ENCODE results near the gene TMEM120A.

The TMEM120A gene

DNA sequence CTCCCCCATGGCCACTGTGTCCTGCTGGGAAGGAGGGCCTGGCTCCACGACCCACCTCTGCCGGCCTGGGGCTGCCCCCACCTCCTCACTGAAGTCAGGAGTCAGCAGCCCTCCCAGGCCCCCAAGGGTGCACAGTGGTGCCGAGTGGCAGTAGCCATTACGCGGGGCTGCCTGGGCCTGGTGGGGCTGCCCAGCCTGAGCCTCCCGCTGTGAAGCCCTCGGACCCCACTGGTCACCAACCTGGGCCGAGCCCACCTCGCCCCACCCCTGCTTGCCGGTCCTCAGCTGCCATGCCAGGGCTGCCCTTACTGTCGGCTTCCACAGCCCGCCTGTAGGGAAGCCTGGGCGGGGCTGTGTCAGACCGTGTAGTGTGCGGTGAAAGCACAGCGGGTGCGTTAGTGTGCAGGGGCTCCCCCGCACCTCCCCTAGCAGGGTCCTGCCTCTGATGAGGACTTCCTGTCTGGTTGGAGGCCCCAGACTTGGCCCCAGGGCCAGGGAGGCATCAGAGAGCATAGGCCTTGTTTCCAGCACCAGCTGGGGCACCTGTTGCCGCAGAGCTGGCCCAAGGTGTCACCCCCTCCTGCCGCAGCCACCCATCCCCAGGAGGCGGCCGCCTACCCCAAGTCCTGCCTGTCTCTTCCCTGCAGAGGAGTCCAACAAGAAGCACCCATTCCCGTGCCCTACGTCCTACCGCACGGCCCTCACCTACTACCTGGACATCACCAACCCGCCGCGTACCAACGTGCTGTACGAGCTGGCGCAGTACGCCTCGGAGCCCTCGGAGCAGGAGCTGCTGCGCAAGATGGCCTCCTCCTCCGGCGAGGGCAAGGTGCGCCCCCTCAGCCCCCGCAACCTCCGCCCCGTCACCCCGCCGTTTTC lies 10.0 kb downstream of the TMEM120A start:
- Histone ChIP-seq H3K9me3 (ENCODE audit: low read length) (no peaks in the 10 kb centered on the region), H3K4me3 (ENCODE audit: low read depth, low read length, poor library complexity, severe bottlenecking) (no peak overlapping the region), H3K9me2 (ENCODE audit: low read depth, low read length) (no peaks in the 10 kb centered on the region), H3K27ac (ENCODE audit: low read depth, low read length, poor library complexity, severe bottlenecking) (no peak overlapping the region), H3K4me1 (ENCODE audit: insufficient read depth, low read length, severe bottlenecking) (peaks cover 3% of the 10 kb centered on the region), H3K79me2 (ENCODE audit: insufficient read depth, low read length) (no peaks in the 10 kb centered on the region), H3K36me3 (ENCODE audit: insufficient read depth, low read length) (peaks cover 51% of the 10 kb centered on the region), H3F3A (ENCODE audit: insufficient read depth, low read length) (no peaks in the 10 kb centered on the region), H3K4me2 (ENCODE audit: low read length) (no peak overlapping the region), H2AFZ (ENCODE audit: low read length) (no peak overlapping the region), H4K20me1 (ENCODE audit: insufficient read depth, low read length) (no peaks in the 10 kb centered on the region), H3K27me3 (ENCODE audit: insufficient read depth, low read length) (no peaks in the 10 kb centered on the region), H3K9ac (ENCODE audit: low read length) (no peak overlapping the region)
- TF ChIP-seq EZH2 (IDR thresholded peaks at IDR 0.05; ENCODE audit: borderline replicate concordance, low read length) = no peak
- TF ChIP-seq, protein P1, sequence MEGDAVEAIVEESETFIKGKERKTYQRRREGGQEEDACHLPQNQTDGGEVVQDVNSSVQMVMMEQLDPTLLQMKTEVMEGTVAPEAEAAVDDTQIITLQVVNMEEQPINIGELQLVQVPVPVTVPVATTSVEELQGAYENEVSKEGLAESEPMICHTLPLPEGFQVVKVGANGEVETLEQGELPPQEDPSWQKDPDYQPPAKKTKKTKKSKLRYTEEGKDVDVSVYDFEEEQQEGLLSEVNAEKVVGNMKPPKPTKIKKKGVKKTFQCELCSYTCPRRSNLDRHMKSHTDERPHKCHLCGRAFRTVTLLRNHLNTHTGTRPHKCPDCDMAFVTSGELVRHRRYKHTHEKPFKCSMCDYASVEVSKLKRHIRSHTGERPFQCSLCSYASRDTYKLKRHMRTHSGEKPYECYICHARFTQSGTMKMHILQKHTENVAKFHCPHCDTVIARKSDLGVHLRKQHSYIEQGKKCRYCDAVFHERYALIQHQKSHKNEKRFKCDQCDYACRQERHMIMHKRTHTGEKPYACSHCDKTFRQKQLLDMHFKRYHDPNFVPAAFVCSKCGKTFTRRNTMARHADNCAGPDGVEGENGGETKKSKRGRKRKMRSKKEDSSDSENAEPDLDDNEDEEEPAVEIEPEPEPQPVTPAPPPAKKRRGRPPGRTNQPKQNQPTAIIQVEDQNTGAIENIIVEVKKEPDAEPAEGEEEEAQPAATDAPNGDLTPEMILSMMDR (IDR thresholded peaks at IDR 0.05; ENCODE audit: low read length) = no peak

DNA sequence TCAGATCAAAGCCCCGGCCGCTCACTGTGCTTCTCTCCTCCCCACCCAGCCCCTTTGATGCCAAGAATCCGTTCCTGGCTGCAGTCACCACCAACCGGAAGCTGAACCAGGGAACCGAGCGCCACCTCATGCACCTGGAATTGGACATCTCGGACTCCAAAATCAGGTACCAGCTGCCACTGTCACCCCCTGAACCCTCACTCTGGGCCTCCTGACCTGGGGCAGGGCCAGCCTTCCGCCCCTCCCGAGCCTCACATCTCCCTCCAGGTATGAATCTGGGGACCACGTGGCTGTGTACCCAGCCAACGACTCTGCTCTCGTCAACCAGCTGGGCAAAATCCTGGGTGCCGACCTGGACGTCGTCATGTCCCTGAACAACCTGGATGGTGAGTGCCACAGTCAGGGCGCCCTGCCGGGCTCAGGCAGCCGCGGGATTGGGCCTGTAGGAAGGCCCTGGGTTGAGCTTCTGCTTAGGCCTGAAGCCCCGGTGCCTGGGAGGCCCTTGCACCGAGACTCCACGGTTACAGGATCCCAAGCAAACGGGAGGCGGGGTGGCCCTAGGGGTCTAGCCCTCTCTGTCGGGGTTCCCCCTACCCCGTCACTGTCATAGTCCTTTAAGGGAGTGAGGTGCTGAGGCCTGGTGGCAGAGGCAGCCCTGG lies 10.8 kb downstream of the TMEM120A start:
- Histone ChIP-seq H3K4me3 (ENCODE audit: low read depth, low read length, poor library complexity, severe bottlenecking) (no peak overlapping the region), H2AFZ (ENCODE audit: low read length) (no peak overlapping the region), H3K36me3 (ENCODE audit: insufficient read depth, low read length) (peaks cover 51% of the 10 kb centered on the region), H3K27me3 (ENCODE audit: insufficient read depth, low read length) (no peaks in the 10 kb centered on the region), H3K9me2 (ENCODE audit: low read depth, low read length) (no peaks in the 10 kb centered on the region), H3K9ac (ENCODE audit: low read length) (no peak overlapping the region), H3F3A (ENCODE audit: insufficient read depth, low read length) (no peaks in the 10 kb centered on the region), H4K20me1 (ENCODE audit: insufficient read depth, low read length) (no peaks in the 10 kb centered on the region), H3K4me1 (ENCODE audit: insufficient read depth, low read length, severe bottlenecking) (no peaks in the 10 kb centered on the region), H3K27ac (ENCODE audit: low read depth, low read length, poor library complexity, severe bottlenecking) (no peak overlapping the region), H3K4me2 (ENCODE audit: low read length) (no peak overlapping the region), H3K79me2 (ENCODE audit: insufficient read depth, low read length) (no peaks in the 10 kb centered on the region), H3K9me3 (ENCODE audit: low read length) (no peaks in the 10 kb centered on the region)
- TF ChIP-seq EZH2 (IDR thresholded peaks at IDR 0.05; ENCODE audit: borderline replicate concordance, low read length) = no peak
- TF ChIP-seq, protein P1 (IDR thresholded peaks at IDR 0.05; ENCODE audit: low read length) = no peak

DNA sequence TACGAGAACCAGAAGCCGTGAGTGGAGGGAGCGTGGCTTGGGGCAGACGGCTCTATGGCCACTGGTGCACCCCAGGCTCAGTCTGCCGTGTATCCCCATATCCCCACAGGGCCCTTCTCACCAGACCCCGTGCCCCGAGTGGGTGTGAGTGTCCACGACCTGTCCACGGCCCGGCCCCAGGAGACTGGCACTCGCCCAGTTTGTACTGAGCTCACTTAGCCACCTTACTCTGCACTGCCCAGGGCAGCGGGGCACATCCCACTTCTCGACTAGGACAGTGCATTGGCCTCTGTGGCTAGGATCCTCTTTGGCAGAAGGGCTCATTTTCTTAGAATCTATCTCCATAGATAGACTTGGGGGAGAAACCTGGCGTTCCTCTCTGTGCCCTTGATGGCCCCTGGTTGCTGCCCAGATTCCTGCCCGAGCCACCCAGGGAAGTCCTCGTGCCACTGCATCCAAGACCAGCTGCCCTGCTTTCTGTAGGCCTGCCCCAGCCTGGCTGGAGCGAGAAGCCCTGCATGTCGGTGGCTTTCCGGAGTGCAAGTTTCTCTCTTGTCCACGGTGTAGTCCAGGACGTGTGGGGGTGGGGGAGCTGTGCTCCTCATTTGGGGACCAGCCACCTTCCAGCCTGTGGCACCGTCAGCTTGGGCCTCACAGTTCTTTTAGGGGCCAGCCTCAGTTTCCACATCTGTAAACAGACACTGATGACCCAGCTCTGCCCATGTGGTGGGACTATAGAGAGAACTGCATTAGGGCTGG lies 11.9 kb downstream of the TMEM120A start:
- H3K9me2 ChIP-seq (ENCODE audit: low read depth, low read length) = no peaks in the 10 kb centered on the region
- H3F3A ChIP-seq (ENCODE audit: insufficient read depth, low read length) = no peaks in the 10 kb centered on the region
- no peak overlapping the region for H3K27ac ChIP-seq (ENCODE audit: low read depth, low read length, poor library complexity, severe bottlenecking)
- peaks cover 43% of the 10 kb centered on the region for H3K36me3 ChIP-seq (ENCODE audit: insufficient read depth, low read length)
- no peaks in the 10 kb centered on the region for H3K27me3 ChIP-seq (ENCODE audit: insufficient read depth, low read length)
- H3K4me3 ChIP-seq (ENCODE audit: low read depth, low read length, poor library complexity, severe bottlenecking) = no peak overlapping the region
- no peak overlapping the region for H2AFZ ChIP-seq (ENCODE audit: low read length)
- no peaks in the 10 kb centered on the region for H3K9me3 ChIP-seq (ENCODE audit: low read length)
- no peak overlapping the region for H3K9ac ChIP-seq (ENCODE audit: low read length)
- H3K79me2 ChIP-seq (ENCODE audit: insufficient read depth, low read length) = no peaks in the 10 kb centered on the region
- no peaks in the 10 kb centered on the region for H3K4me1 ChIP-seq (ENCODE audit: insufficient read depth, low read length, severe bottlenecking)
- TF ChIP-seq, protein P1 (IDR thresholded peaks at IDR 0.05; ENCODE audit: low read length) = no peak
- TF ChIP-seq EZH2 (IDR thresholded peaks at IDR 0.05; ENCODE audit: borderline replicate concordance, low read length) = no peak
- H4K20me1 ChIP-seq (ENCODE audit: insufficient read depth, low read length) = no peaks in the 10 kb centered on the region
- no peak overlapping the region for H3K4me2 ChIP-seq (ENCODE audit: low read length)

All from OCI-LY1 (cell line).